Kidney (tissue), 14 donors: Measurements from ENCODE around the gene USP35. TPM values are rescaled to one million over a fixed set of nuclear protein-coding genes. Genes with fewer than 3 reads are reported as not detected.

Source experiments
- DNase-seq, 5 donors: peaks; one replicate each; pipeline ENCODE4 v3.0.0-alpha.2; 2013 to 2020
- FAIRE-seq: peaks from 2 replicates; lab custom pipeline; 2012; peaks lifted over from hg19 to GRCh38; lab: Jason Lieb, UNC
- H3K27ac ChIP-seq, 2 donors: one replicate each; pipeline ENCODE4 v1.7.0; 2013; ENCODE audit warnings: low read depth in 2 of 2, low read length in 2 of 2, inconsistent platforms in 1 of 2
- H3K27me3 ChIP-seq: one replicate; pipeline ENCODE4 v1.7.1; 2013; ENCODE audit warnings: low read length, inconsistent platforms; ENCODE audit not compliant: control insufficient read depth, insufficient read depth
- H3K36me3 ChIP-seq, 3 donors: one replicate each; pipeline versions ENCODE4 v1.7.0 to v1.7.1; 2013; ENCODE audit warnings: low read length in 3 of 3, control low read depth in 1 of 3, inconsistent platforms in 1 of 3; ENCODE audit not compliant: insufficient read depth in 3 of 3, control insufficient read depth in 2 of 3
- H3K4me1 ChIP-seq, 3 donors: one replicate each; pipeline versions ENCODE4 v1.7.0 to v1.7.1; 2013; ENCODE audit warnings: low read length in 3 of 3, inconsistent platforms in 1 of 3, low read depth in 1 of 3; ENCODE audit not compliant: control insufficient read depth in 2 of 3, insufficient read depth in 2 of 3
- H3K4me3 ChIP-seq, 3 donors: one replicate each; pipeline versions ENCODE4 v1.7.0 to v1.8.1; 2013; ENCODE audit warnings: low read length in 3 of 3, control low read depth in 1 of 3, inconsistent platforms in 1 of 3
- H3K9ac ChIP-seq, 3 donors: one replicate each; pipeline versions ENCODE4 v1.7.0 to v1.7.1; 2013; ENCODE audit warnings: low read length in 3 of 3, control low read depth in 1 of 3, inconsistent platforms in 1 of 3
- H3K9me3 ChIP-seq, 3 donors: one replicate each; pipeline versions ENCODE4 v1.7.0 to v1.7.1; 2013; ENCODE audit warnings: low read length in 3 of 3, control low read depth in 1 of 3, inconsistent platforms in 1 of 3; ENCODE audit not compliant: control insufficient read depth in 2 of 3, insufficient read depth in 1 of 3
- intact Hi-C: fragments of 100-400 bp; cut with DNase I; formaldehyde crosslinking; loops from one replicate; pipeline ENCODE4 v1.11.1; 2022
- polyA plus RNA-seq: library from polyadenylated mRNA; stranded (reverse); fragments of 350-450 nt; fragmentation: Illumina TruSeq; extraction: RNeasy Lipid Tissue Mini Kit (QIAGEN cat#74804); gene quantifications from one replicate; pipeline ENCODE4 v1.2.3, GENCODE V29; 2014; ENCODE audit warnings: low read depth, low replicate concordance; ENCODE audit not compliant: insufficient read depth
- total RNA-seq: library from RNA; stranded (reverse); fragmentation: NEBNext Ultra II Directional; extraction: Animal tissue kit (Norgen Biotek cat#: 25700); gene quantifications from one replicate; pipeline ENCODE4 v1.2.1, GENCODE V29; 2021
- TF ChIP-seq, protein P1 (sequence below): IDR thresholded peaks from 3 replicates; pipeline ENCODE4 v1.5.1; 2012; ENCODE audit warnings: mild to moderate bottlenecking, moderate library complexity, borderline replicate concordance; ENCODE audit not compliant: insufficient read depth; ENCODE audit errors: extremely low read depth
- donor health status: control.
- donor health status: control.
- donor health status: control.
- donor health status: control.
- donor health status: control.
- donor health status: DM: yes; HTN: yes; CAD: no.
- donor health status: Normal renal cell carcinoma (clear cell type).

Gene USP35
- total and polyA plus RNA-seq, 2 donors from 2014 or later = 4.0 to 7.7 TPM

DNA sequence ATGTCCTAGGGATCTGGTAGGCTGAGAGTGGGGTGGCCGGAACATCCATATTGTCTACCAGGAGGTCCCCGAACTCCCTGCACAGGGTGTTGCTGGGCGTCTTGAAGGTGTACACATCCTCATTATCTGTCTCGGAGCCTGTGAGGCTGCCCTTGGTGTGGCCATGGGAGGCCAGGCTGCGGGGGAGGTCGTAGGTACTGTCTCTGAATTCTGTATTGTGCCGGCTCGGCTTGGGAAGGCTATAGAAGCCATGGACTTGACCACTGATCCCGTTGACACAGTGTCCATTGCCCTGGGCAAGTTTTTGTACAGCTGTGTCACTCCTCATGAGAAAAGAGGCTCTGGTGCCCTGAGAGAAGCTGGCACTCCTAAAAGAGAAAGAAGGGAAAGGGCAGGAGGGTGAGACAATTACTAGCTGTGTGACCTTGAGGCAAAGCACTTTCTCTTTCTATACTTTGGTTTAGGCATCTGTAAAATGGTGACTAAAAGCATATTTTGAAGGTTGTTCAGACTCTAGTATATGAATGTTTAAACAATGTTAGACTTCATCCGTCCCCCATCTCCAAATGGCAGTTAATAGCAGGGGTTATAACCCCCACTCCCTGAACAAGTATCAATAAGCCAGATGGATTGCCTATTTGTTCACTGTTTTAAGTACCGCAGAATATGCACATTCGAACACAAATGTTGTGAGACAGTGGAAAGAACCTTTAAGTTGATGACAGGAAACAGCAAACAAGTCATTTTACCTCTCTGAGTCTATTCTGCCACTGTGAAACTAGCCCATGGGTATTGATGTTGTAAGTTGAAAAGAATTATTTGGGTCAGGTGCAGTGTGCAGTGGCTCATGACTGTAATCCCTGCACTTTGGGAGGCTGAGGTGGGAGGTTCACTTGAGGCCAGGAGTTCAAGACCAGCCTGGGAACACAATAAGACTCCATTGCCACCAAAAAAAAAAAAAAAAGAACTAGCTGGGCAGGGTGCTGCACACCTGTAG, 38.3 kb downstream of the USP35 start:
- Histone ChIP-seq H3K9ac (no peak overlapping the region), H3K9me3 (no peaks in the 10 kb centered on the region), H3K36me3 (peaks cover 2 to 14% (median 8%) of the 10 kb centered on the region in 3 donors), H3K4me3 (no peak overlapping the region), H3K27ac (no peak overlapping the region), H3K27me3 (no peaks in the 10 kb centered on the region), H3K4me1 (no peaks in the 10 kb centered on the region)
- FAIRE-seq = no peak
- intact Hi-C loops = loop anchor here (10.0 kb wide), 2 partner anchors 198 to 338 kb away; no protein-coding TSS in a partner anchor
- TF ChIP-seq, protein P1, sequence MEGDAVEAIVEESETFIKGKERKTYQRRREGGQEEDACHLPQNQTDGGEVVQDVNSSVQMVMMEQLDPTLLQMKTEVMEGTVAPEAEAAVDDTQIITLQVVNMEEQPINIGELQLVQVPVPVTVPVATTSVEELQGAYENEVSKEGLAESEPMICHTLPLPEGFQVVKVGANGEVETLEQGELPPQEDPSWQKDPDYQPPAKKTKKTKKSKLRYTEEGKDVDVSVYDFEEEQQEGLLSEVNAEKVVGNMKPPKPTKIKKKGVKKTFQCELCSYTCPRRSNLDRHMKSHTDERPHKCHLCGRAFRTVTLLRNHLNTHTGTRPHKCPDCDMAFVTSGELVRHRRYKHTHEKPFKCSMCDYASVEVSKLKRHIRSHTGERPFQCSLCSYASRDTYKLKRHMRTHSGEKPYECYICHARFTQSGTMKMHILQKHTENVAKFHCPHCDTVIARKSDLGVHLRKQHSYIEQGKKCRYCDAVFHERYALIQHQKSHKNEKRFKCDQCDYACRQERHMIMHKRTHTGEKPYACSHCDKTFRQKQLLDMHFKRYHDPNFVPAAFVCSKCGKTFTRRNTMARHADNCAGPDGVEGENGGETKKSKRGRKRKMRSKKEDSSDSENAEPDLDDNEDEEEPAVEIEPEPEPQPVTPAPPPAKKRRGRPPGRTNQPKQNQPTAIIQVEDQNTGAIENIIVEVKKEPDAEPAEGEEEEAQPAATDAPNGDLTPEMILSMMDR = no peak
- DNase-seq = no peak

DNA sequence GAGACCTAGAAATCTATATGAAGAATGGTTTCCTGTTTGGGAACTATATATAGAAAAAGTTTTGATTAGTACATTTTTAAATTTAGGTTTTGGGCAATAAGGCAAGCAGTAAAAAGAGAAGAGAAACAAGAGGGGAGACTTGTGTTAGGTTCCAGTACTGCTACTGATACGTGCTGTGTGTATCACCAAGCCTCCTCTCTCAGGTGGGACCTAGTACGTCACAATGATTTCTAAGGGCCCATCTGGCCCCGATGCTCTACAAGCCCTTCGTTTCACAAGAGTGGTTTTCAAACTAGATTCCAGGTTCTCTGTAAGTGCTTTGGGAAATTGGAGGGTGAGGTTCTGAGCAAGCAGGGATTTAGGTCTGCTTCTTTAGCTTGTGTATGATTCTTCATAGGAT, 39.2 kb downstream of the USP35 start:
- no peak overlapping the region for H3K27ac ChIP-seq
- no peaks in the 10 kb centered on the region for H3K9me3 ChIP-seq
- no peak for DNase-seq
- peaks cover 2 to 12% (median 6%) of the 10 kb centered on the region in 3 donors for H3K36me3 ChIP-seq
- TF ChIP-seq, protein P1 = no peak
- no peak overlapping the region for H3K9ac ChIP-seq
- intact Hi-C loops = loop anchor here (10.0 kb wide), 2 partner anchors 197 to 337 kb away; no protein-coding TSS in a partner anchor
- FAIRE-seq = no peak
- H3K4me1 ChIP-seq = no peaks in the 10 kb centered on the region
- H3K4me3 ChIP-seq = no peak overlapping the region
- H3K27me3 ChIP-seq = no peaks in the 10 kb centered on the region

DNA sequence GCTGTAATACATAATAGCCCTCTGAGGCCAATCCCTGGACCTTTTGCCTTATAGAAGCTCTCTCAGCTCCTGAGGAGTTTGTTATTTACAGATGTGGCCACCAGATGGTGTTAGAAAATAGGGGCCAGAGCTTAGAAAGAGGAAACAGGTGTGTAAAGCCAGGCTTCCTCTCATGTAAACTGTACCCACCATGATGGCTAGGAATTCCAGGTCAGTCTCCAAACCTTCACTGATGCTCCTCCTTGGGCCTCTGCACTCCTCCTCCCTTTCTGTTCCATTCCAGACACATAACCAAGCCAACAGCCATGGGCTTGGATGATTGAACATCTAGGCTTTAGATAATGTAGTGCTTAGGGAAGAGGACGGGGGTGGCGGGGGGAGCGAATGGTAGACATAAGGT, 39.7 kb downstream of the USP35 start:
- Histone ChIP-seq H3K27me3 (no peaks in the 10 kb centered on the region), H3K9me3 (no peaks in the 10 kb centered on the region), H3K4me3 (no peak overlapping the region), H3K36me3 (peaks cover 2 to 7% (median 6%) of the 10 kb centered on the region in 3 donors), H3K4me1 (no peaks in the 10 kb centered on the region), H3K27ac (no peak overlapping the region), H3K9ac (no peak overlapping the region)
- intact Hi-C loops = loop anchor here (10.0 kb wide), 2 partner anchors 196 to 336 kb away; no protein-coding TSS in a partner anchor
- TF ChIP-seq, protein P1 = peak; percentile 45
- FAIRE-seq (no peak), DNase-seq (peak in 3 of 5 donors; percentile 31 to 88 (median 82))
